HFF-Myc (cell line): ENCODE results near the gene TMOD3.
A peak's percentile ranks its signal among the peaks of the same experiment; 100 is the strongest.
"Not testable (repeated sequence)": the region's sequence is repeated elsewhere in the genome, so short reads cannot be mapped to it uniquely, and the experiment has no call there.

Source experiments
- DNase-seq: peaks from one replicate; pipeline ENCODE4 v3.0.0-alpha.2; 2011; ENCODE audit warnings: low read depth; ENCODE audit errors: extremely low read depth
- H3K4me3 ChIP-seq: replicated peaks from 2 replicates; pipeline ENCODE4 v1.5.1; 2011; ENCODE audit warnings: low read depth, mild to moderate bottlenecking, control low read depth, low read length
- CTCF ChIP-seq: IDR thresholded peaks from 2 replicates; pipeline ENCODE4 v1.5.1; 2012; ENCODE audit warnings: mild to moderate bottlenecking, low read depth, low read length, control low read depth; ENCODE audit errors: missing control alignments

The TMOD3 gene

GRCh38 chr15:51829376-51830275 lies at the start of gene TMOD3:
Gene TMOD3 (plus strand): TSS chr15:51829653. CDS start chr15:51862885, 33,232 bp downstream.
- no peak for TF ChIP-seq CTCF
- peak within 1 kb of the TSS; percentile 65 for H3K4me3 ChIP-seq
- DNase-seq = no peak

- no peak overlapping the region for H3K4me3 ChIP-seq
- TF ChIP-seq CTCF = no peak
- no peak for DNase-seq
These were observed 48.8 kb upstream of the TMOD3 start for GRCh38 chr15:51780636-51781035.

GRCh38 chr15:51781506-51781905 lies 47.9 kb upstream of the TMOD3 start:
- H3K4me3 ChIP-seq = no peak overlapping the region
- TF ChIP-seq CTCF = no peak
- DNase-seq = no peak

- TF ChIP-seq CTCF = peak; percentile 42
- no peak for DNase-seq
- no peak overlapping the region for H3K4me3 ChIP-seq
These were observed 47.0 kb upstream of the TMOD3 start for GRCh38 chr15:51782357-51782896.

GRCh38 chr15:51783967-51784366 lies 45.5 kb upstream of the TMOD3 start:
- no peak overlapping the region for H3K4me3 ChIP-seq
- no peak for DNase-seq
- no peak for TF ChIP-seq CTCF

GRCh38 chr15:51787130-51787529 lies 42.3 kb upstream of the TMOD3 start:
- DNase-seq, H3K4me3 ChIP-seq: not testable (repeated sequence)

- DNase-seq, H3K4me3 ChIP-seq: not testable (repeated sequence)
These were observed 37.0 kb upstream of the TMOD3 start for GRCh38 chr15:51792474-51792873.
